Caco-2 (cell line): ENCODE results near the gene MTG1. TPM values are rescaled to one million over a fixed set of nuclear protein-coding genes. Genes with fewer than 3 reads are reported as not detected.

ENCODE experiments used
- BruUV-seq: library from RNA; stranded (reverse); fragments of 400-500 nt; replicated peaks from 2 replicates; lab custom pipeline; 2021; lab: Mats Ljungman, UMichigan
- CTCF ChIA-PET: fragments of 300-600 bp; sonication (Branson Sonifier 250); formaldehyde crosslinking; loops from one replicate; lab custom pipeline; 2022; ENCODE audit warnings: antibody characterized with exemption; lab: Charles Lee
- POLR2A ChIA-PET: fragments of 300-600 bp; sonication (Branson Sonifier 250); formaldehyde crosslinking; loops from one replicate; lab custom pipeline; 2022; ENCODE audit warnings: antibody characterized with exemption; lab: Charles Lee
- DNase-seq, 2 experiments: peaks; one replicate each; pipeline versions ENCODE4 v3.0.0 to v3.0.0-alpha.2; 2020 to 2022
- H3K27me3 ChIP-seq: replicated peaks from 2 replicates; pipeline ENCODE4 v1.6.0; 2011; ENCODE audit warnings: low read length; ENCODE audit not compliant: control insufficient read depth, insufficient read depth
- H3K36me3 ChIP-seq: 2 replicates; pipeline ENCODE4 v1.5.1; 2011; ENCODE audit warnings: low read length; ENCODE audit not compliant: control insufficient read depth, insufficient read depth
- H3K4me1 ChIP-seq: fragments of 250-450 bp; sonication (Bioruptor Pico); 2 replicates; pipeline ENCODE4 v1.5.1; 2020; ENCODE audit warnings: mild to moderate bottlenecking
- H3K4me3 ChIP-seq: 2 replicates; pipeline ENCODE4 v1.5.1; 2011; ENCODE audit warnings: low read depth, mild to moderate bottlenecking, control low read depth, low read length
- H3K9me3 ChIP-seq: fragments of 250-450 bp; sonication (Bioruptor Pico); 2 replicates; pipeline ENCODE4 v1.5.1; 2020; ENCODE audit warnings: mild to moderate bottlenecking, moderate library complexity
- H3K27ac Mint-ChIP-seq: one replicate; pipeline ENCODE4 v1.8.0; 2022; ENCODE audit warnings: mixed read lengths; ENCODE audit not compliant: unreplicated experiment
- H3K27me3 Mint-ChIP-seq: one replicate; pipeline ENCODE4 v1.8.0; 2022; ENCODE audit warnings: mixed read lengths; ENCODE audit not compliant: insufficient read depth, unreplicated experiment
- H3K36me3 Mint-ChIP-seq: one replicate; pipeline ENCODE4 v1.8.0; 2022; ENCODE audit warnings: mild to moderate bottlenecking, mixed read lengths; ENCODE audit not compliant: insufficient read depth, unreplicated experiment
- H3K4me1 Mint-ChIP-seq: one replicate; pipeline ENCODE4 v1.8.0; 2022; ENCODE audit warnings: low read depth, mixed read lengths; ENCODE audit not compliant: unreplicated experiment
- H3K4me3 Mint-ChIP-seq: one replicate; pipeline ENCODE4 v1.8.0; 2022; ENCODE audit warnings: mild to moderate bottlenecking, moderate library complexity, mixed read lengths; ENCODE audit not compliant: unreplicated experiment
- H3K9me3 Mint-ChIP-seq: one replicate; pipeline ENCODE4 v1.8.0; 2022; ENCODE audit warnings: mixed read lengths; ENCODE audit not compliant: unreplicated experiment
- intact Hi-C: fragments of 100-400 bp; cut with micrococcal nuclease; formaldehyde crosslinking; loops from one replicate; pipeline ENCODE4 v1.10.0; 2022; ENCODE audit not compliant: unreplicated experiment
- total RNA-seq: library from RNA; stranded (reverse); gene quantifications from 2 replicates; pipeline ENCODE4 v1.2.3, GENCODE V29; 2022
- TF ChIP-seq, protein P1 (sequence below), 2 experiments: fragments of 200-600 bp in 1 of 2; IDR thresholded peaks; 1 replicate in 1 of 2; 2 replicates in 1 of 2; pipeline versions ENCODE4 v1.5.1 to v1.8.0; 2011 to 2022; ENCODE audit warnings: antibody characterized with exemption in 1 of 2, control low read depth in 1 of 2, inconsistent platforms in 1 of 2, low read depth in 1 of 2, low read length in 1 of 2, mild to moderate bottlenecking in 1 of 2, moderate library complexity in 1 of 2; ENCODE audit not compliant: insufficient read depth in 1 of 2, severe bottlenecking in 1 of 2, unreplicated experiment in 1 of 2

Gene MTG1
- total RNA-seq, 1 experiment from 2014 or later: 113 TPM

DNA sequence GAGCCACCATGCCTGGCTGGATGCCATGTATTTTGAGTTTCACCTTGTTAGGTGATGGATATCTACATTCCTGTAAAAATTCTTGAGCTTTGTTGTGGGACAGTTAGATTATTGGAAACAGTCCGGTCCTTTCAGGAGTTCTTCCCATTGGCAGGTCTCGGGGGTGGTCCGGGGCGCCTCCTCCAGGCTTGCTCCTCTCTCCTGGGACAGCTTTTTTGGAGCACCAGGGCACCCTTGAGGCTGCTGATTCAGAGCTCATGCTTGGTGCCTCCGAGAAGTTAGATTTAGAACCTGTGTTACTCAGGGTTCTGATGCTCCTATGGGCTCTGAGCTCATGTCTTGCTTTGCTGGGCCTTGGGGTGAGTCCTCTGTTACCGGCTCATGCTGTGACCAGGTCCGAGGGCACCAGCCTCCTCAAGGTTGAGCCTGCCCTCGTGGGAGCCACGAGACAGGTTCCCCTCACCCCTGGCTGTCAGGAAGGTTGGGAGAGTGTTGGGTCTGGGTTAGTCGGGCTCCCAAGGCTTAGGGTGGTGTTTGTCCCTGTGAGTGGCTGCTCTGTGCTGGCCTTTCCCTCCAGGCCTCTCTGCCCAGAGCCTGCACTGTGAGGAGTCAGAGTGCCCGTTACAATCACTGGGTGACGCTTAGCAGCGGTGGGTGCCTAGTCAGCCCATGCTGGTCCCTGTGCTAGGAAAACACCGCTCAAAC is 24.5 kb downstream of the MTG1 start:
- Histone ChIP-seq H3K36me3 (peaks cover 1% of the 10 kb centered on the region), H3K27me3 (no peaks in the 10 kb centered on the region), H3K9me3 (no peaks in the 10 kb centered on the region), H3K4me3 (no peak overlapping the region), H3K4me1 (peaks cover 5% of the 10 kb centered on the region; the same call in 1 of the 2 replicates)
- H3K27ac Mint-ChIP-seq: no peak overlapping the region
- H3K4me3 Mint-ChIP-seq: no peak overlapping the region
- DNase-seq: no peak
- POLR2A ChIA-PET: no interaction called here
- BruUV-seq: no TSS peak
- intact Hi-C loops: no loop called here
- no peaks in the 10 kb centered on the region for H3K27me3 Mint-ChIP-seq
- TF ChIP-seq, protein P1, sequence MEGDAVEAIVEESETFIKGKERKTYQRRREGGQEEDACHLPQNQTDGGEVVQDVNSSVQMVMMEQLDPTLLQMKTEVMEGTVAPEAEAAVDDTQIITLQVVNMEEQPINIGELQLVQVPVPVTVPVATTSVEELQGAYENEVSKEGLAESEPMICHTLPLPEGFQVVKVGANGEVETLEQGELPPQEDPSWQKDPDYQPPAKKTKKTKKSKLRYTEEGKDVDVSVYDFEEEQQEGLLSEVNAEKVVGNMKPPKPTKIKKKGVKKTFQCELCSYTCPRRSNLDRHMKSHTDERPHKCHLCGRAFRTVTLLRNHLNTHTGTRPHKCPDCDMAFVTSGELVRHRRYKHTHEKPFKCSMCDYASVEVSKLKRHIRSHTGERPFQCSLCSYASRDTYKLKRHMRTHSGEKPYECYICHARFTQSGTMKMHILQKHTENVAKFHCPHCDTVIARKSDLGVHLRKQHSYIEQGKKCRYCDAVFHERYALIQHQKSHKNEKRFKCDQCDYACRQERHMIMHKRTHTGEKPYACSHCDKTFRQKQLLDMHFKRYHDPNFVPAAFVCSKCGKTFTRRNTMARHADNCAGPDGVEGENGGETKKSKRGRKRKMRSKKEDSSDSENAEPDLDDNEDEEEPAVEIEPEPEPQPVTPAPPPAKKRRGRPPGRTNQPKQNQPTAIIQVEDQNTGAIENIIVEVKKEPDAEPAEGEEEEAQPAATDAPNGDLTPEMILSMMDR (IDR thresholded peaks at IDR 0.05; ENCODE audit: insufficient read depth in 1 of 2, low read depth in 1 of 2, low read length in 1 of 2, severe bottlenecking in 1 of 2, unreplicated experiment in 1 of 2): no peak
- H3K36me3 Mint-ChIP-seq: peaks cover 80% of the 10 kb centered on the region
- peaks cover 5% of the 10 kb centered on the region for H3K9me3 Mint-ChIP-seq
- no peaks in the 10 kb centered on the region for H3K4me1 Mint-ChIP-seq
- CTCF ChIA-PET: no interaction called here

DNA sequence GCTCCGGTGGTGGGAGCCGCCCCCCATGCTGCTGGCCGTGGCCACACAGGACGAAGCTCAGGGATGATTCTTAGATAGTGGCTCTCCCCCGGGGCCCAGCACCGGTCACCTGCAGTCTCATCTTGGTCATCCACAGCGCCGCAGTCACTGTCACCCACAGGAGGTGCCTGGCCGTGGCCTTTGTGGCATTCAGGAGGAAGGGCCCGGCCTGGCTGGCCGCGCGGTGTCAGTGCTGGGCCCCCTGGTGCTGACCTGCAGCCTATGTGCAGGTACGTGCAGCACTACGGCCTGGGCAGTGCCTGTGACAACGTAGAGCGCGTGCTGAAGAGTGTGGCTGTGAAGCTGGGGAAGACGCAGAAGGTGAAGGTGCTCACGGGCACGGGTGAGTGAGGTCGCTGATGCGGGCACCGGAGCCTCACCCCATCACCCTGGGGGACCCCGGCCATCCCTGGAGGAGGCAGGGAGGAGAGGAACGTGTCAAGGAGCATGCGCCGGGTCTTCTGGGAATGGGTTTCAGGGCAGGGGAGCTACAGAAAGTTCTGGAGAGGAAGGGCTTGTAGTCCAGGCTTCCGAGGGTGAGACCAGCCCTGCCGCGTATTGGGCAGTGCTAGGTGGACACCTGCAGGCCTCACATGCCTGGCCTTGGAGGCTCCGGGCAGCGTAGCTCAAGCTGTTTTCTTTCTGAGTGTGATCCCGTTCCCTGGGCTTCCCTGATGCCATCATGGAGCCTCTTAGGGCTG is 25.4 kb downstream of the MTG1 start:
- Histone ChIP-seq H3K36me3 (peaks cover 1% of the 10 kb centered on the region), H3K27me3 (no peaks in the 10 kb centered on the region), H3K4me3 (no peak overlapping the region), H3K9me3 (no peaks in the 10 kb centered on the region), H3K4me1 (peaks cover 5% of the 10 kb centered on the region; the same call in 1 of the 2 replicates)
- intact Hi-C loops: no loop called here
- no peaks in the 10 kb centered on the region for H3K27me3 Mint-ChIP-seq
- CTCF ChIA-PET: interaction anchor here (0.5 to 1.2 kb wide), 4 partner anchors 10 to 153 kb away, joined by 3 to 7 read pairs (median 4); no protein-coding TSS in a partner anchor
- POLR2A ChIA-PET: no interaction called here
- TF ChIP-seq, protein P1 (IDR thresholded peaks at IDR 0.05; ENCODE audit: insufficient read depth in 1 of 2, low read depth in 1 of 2, low read length in 1 of 2, severe bottlenecking in 1 of 2, unreplicated experiment in 1 of 2): no peak
- H3K4me3 Mint-ChIP-seq: no peak overlapping the region
- H3K36me3 Mint-ChIP-seq: peaks cover 76% of the 10 kb centered on the region
- H3K27ac Mint-ChIP-seq: peak overlapping the region; percentile 20
- no peak for DNase-seq
- H3K4me1 Mint-ChIP-seq: no peaks in the 10 kb centered on the region
- BruUV-seq: no TSS peak
- no peaks in the 10 kb centered on the region for H3K9me3 Mint-ChIP-seq

DNA sequence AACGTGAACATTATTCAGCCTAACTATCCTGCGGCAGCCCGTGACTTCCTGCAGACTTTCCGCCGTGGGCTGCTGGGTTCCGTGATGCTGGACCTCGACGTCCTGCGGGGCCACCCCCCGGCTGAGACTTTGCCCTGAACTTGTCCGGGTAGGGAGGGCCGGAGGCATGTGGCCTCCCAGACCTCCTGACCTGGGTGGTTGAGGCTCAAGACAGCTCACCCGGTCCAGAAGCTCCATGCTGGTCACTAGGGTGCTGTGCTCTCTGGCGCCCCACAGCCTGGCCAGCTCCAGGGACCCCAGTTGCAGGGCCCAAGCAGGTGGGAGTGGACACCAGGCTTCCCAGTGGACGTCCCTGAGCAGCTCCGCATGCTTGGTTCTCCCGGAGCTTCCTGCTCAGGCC is 26.1 kb downstream of the MTG1 start:
- CTCF ChIA-PET: interaction anchor here (1.0 to 1.2 kb wide), 3 partner anchors 11 to 90 kb away, joined by 3 to 6 read pairs (median 3); no protein-coding TSS in a partner anchor
- H3K36me3 Mint-ChIP-seq: peaks cover 69% of the 10 kb centered on the region
- no peaks in the 10 kb centered on the region for H3K27me3 Mint-ChIP-seq
- intact Hi-C loops: no loop called here
- Histone ChIP-seq H3K9me3 (no peaks in the 10 kb centered on the region), H3K4me1 (peaks cover 5% of the 10 kb centered on the region; the same call in 1 of the 2 replicates), H3K36me3 (peaks cover 1% of the 10 kb centered on the region), H3K27me3 (no peaks in the 10 kb centered on the region), H3K4me3 (no peak overlapping the region)
- H3K27ac Mint-ChIP-seq: no peak overlapping the region
- POLR2A ChIA-PET: no interaction called here
- TSS peak; percentile 53 for BruUV-seq
- no peaks in the 10 kb centered on the region for H3K4me1 Mint-ChIP-seq
- TF ChIP-seq, protein P1 (IDR thresholded peaks at IDR 0.05; ENCODE audit: insufficient read depth in 1 of 2, low read depth in 1 of 2, low read length in 1 of 2, severe bottlenecking in 1 of 2, unreplicated experiment in 1 of 2): no peak
- H3K9me3 Mint-ChIP-seq: no peaks in the 10 kb centered on the region
- no peak for DNase-seq
- H3K4me3 Mint-ChIP-seq: no peak overlapping the region
